BE2C (cell line): ENCODE data around the gene ATP10B.
"Not testable (repeated sequence)": the region's sequence is repeated elsewhere in the genome, so short reads cannot be mapped to it uniquely, and the experiment has no call there.

Source experiments
- DNase-seq: peaks from one replicate; pipeline ENCODE4 v3.0.0-alpha.2; 2020
- H3K27me3 ChIP-seq: fragments of 250-450 bp; sonication (Bioruptor Pico); 2 replicates; pipeline ENCODE4 v1.5.1; 2020; ENCODE audit warnings: mild to moderate bottlenecking
- H3K36me3 ChIP-seq: fragments of 250-450 bp; sonication (Bioruptor Pico); 2 replicates; pipeline ENCODE4 v1.5.1; 2020; ENCODE audit warnings: mild to moderate bottlenecking
- H3K4me1 ChIP-seq: fragments of 250-450 bp; sonication (Bioruptor Pico); 2 replicates; pipeline ENCODE4 v1.5.1; 2020
- H3K4me3 ChIP-seq: 2 replicates; pipeline ENCODE4 v1.5.1; 2011; ENCODE audit warnings: low read depth, low read length
- H3K9me3 ChIP-seq: fragments of 250-450 bp; sonication (Bioruptor Pico); 2 replicates; pipeline ENCODE4 v1.5.1; 2020
- CTCF ChIP-seq: IDR thresholded peaks from 2 replicates; pipeline ENCODE4 v1.5.1; 2012; ENCODE audit warnings: mild to moderate bottlenecking, low read depth, low read length

ATP10B gene

GRCh38 chr5:160833806-160834205 lies 18.2 kb downstream of the ATP10B start:
- Histone ChIP-seq H3K27me3 (no peaks in the 10 kb centered on the region), H3K36me3 (no peaks in the 10 kb centered on the region), H3K4me3 (no peak overlapping the region), H3K9me3 (no peaks in the 10 kb centered on the region), H3K4me1 (no peaks in the 10 kb centered on the region)
- TF ChIP-seq CTCF: no peak
- no peak for DNase-seq

- H3K36me3 ChIP-seq: no peaks in the 10 kb centered on the region
- no peak for DNase-seq
- no peaks in the 10 kb centered on the region for H3K4me1 ChIP-seq
- no peaks in the 10 kb centered on the region for H3K27me3 ChIP-seq
- H3K9me3 ChIP-seq: 0 out of 2 replicates have a peak, but pooled peaks cover 3% of the 10 kb centered on the region
- no peak overlapping the region for H3K4me3 ChIP-seq
- TF ChIP-seq CTCF: no peak
Measured at GRCh38 chr5:160831801-160832200, 20.2 kb downstream of the ATP10B start.

- Histone ChIP-seq H3K9me3 (0 out of 2 replicates have a peak, but pooled peaks cover 3% of the 10 kb centered on the region), H3K4me1 (no peaks in the 10 kb centered on the region), H3K36me3 (no peaks in the 10 kb centered on the region), H3K27me3 (no peaks in the 10 kb centered on the region), H3K4me3 (no peak overlapping the region)
- TF ChIP-seq CTCF: no peak
- DNase-seq: no peak
Measured at GRCh38 chr5:160824301-160825001, 27.6 kb downstream of the ATP10B start.

- not testable (repeated sequence) for DNase-seq, H3K4me1 ChIP-seq, H3K4me3 ChIP-seq, H3K36me3 ChIP-seq, H3K27me3 ChIP-seq, H3K9me3 ChIP-seq
Measured at GRCh38 chr5:160812996-160813395, 39.0 kb downstream of the ATP10B start.

GRCh38 chr5:160805376-160805775 lies 46.6 kb downstream of the ATP10B start:
- Histone ChIP-seq H3K4me1 (no peaks in the 10 kb centered on the region), H3K9me3 (no peaks in the 10 kb centered on the region), H3K4me3 (no peak overlapping the region), H3K27me3 (no peaks in the 10 kb centered on the region), H3K36me3 (no peaks in the 10 kb centered on the region)
- no peak for DNase-seq
- no peak for TF ChIP-seq CTCF

GRCh38 chr5:160802592-160802991 lies 49.4 kb downstream of the ATP10B start:
- H3K36me3 ChIP-seq: no peaks in the 10 kb centered on the region
- no peaks in the 10 kb centered on the region for H3K4me1 ChIP-seq
- no peak for TF ChIP-seq CTCF
- H3K27me3 ChIP-seq: no peaks in the 10 kb centered on the region
- H3K9me3 ChIP-seq: no peaks in the 10 kb centered on the region
- no peak overlapping the region for H3K4me3 ChIP-seq
- no peak for DNase-seq
